NT2/D1 (cell line): ENCODE data around the gene CACNA1E.

Experiments used
- DNase-seq: peaks from one replicate; pipeline ENCODE4 v3.0.0-alpha.2; 2011; ENCODE audit warnings: low read depth, low spot score
- H3K27me3 ChIP-seq: 2 replicates; pipeline ENCODE4 v1.6.0; 2011; ENCODE audit warnings: mild to moderate bottlenecking; ENCODE audit not compliant: insufficient read length, insufficient read depth
- H3K36me3 ChIP-seq: 2 replicates; pipeline ENCODE4 v1.6.1; 2011; ENCODE audit warnings: mild to moderate bottlenecking, low read length, mixed read lengths; ENCODE audit not compliant: insufficient read depth, insufficient read length
- H3K4me1 ChIP-seq: 2 replicates; pipeline ENCODE4 v1.5.1; 2011; ENCODE audit not compliant: insufficient read depth, insufficient read length
- H3K4me3 ChIP-seq: 2 replicates; pipeline ENCODE4 v1.5.1; 2011; ENCODE audit warnings: low read depth; ENCODE audit not compliant: insufficient read length
- H3K9ac ChIP-seq: 2 replicates; pipeline ENCODE4 v1.6.0; 2011; ENCODE audit warnings: low read depth; ENCODE audit not compliant: insufficient read length
- H3K9me3 ChIP-seq: 2 replicates; pipeline ENCODE4 v1.5.1; 2011; ENCODE audit warnings: mild to moderate bottlenecking, low read length; ENCODE audit not compliant: insufficient read depth
- SUZ12 ChIP-seq: IDR thresholded peaks from 2 replicates; pipeline ENCODE4 v1.6.1; 2011; ENCODE audit not compliant: insufficient read length, insufficient read depth; ENCODE audit errors: extremely low read depth
- YY1 ChIP-seq: IDR thresholded peaks from 2 replicates; pipeline ENCODE4 v1.6.1; 2011; ENCODE audit not compliant: insufficient read length, insufficient read depth
- ZNF274 ChIP-seq: IDR thresholded peaks from 2 replicates; pipeline ENCODE4 v1.6.1; 2011; ENCODE audit warnings: mild to moderate bottlenecking, low read depth, low read length

CACNA1E gene

DNA sequence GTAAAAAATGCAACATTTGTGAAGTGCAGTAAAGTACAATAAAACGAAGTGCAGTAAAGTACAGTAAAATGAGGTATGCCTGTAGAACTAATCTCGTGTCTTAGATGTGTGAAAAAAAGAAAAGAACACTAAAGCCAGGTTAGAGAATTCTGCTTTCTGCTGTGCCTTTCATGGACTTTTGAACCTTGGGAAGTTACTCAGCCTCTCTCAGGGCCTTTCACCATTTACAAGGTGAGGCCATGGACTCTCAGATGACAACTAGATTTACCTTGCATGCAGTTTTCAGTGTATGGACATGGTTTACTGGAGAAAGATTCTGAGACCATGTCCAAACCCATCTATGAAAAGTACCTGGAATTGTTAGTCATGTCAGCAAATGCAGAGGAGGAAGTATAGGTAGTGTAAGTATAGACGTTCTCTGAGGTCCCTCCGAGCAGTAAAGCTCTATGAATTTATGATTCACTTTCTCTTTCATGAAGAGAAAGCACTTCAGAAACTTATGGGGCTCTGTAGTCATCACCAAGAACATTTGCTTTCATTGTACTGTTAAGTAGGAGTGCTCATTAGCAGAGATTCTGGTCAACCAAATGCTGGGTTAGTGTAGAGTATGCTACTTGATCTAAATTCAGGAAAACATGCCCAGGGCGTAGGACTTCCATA is 143.1 kb downstream of the CACNA1E start:
- H3K9ac ChIP-seq = no peak overlapping the region
- H3K4me1 ChIP-seq = no peaks in the 10 kb centered on the region
- no peak for DNase-seq
- H3K36me3 ChIP-seq = no peaks in the 10 kb centered on the region
- no peak overlapping the region for H3K4me3 ChIP-seq
- H3K9me3 ChIP-seq = no peaks in the 10 kb centered on the region
- H3K27me3 ChIP-seq = no peaks in the 10 kb centered on the region
- TF ChIP-seq SUZ12 (no peak), YY1 (no peak), ZNF274 (no peak)

DNA sequence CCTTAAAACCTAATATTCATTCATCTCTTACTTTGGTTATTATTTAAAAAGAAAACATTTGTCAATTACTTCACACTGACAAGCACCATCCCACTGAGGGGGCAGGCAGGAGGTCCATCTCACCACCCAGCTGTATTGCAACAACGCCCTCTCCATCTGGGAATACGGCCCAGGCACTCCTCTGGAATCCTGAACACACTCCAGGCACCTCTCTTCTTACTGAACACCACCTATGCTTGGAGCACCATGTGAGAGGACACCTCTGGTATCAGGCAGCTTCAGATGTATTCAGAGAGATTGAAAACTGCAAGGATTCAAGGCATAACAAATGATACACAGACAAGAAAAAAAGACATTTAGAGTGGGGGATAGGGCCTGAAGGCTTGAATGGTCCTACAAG is 147.1 kb downstream of the CACNA1E start:
- no peak overlapping the region for H3K4me3 ChIP-seq
- no peaks in the 10 kb centered on the region for H3K27me3 ChIP-seq
- DNase-seq = no peak
- H3K4me1 ChIP-seq = no peaks in the 10 kb centered on the region
- no peaks in the 10 kb centered on the region for H3K36me3 ChIP-seq
- no peak for TF ChIP-seq YY1
- no peak for TF ChIP-seq ZNF274
- TF ChIP-seq SUZ12 = no peak
- no peak overlapping the region for H3K9ac ChIP-seq
- no peaks in the 10 kb centered on the region for H3K9me3 ChIP-seq

GRCh38 chr1:181630838-181631237 is 147.5 kb downstream of the CACNA1E start:
- no peak overlapping the region for H3K9ac ChIP-seq
- no peak for TF ChIP-seq ZNF274
- no peak for TF ChIP-seq SUZ12
- TF ChIP-seq YY1 = no peak
- no peak for DNase-seq
- no peak overlapping the region for H3K4me3 ChIP-seq
- H3K36me3 ChIP-seq = no peaks in the 10 kb centered on the region
- H3K9me3 ChIP-seq = no peaks in the 10 kb centered on the region
- no peaks in the 10 kb centered on the region for H3K4me1 ChIP-seq
- no peaks in the 10 kb centered on the region for H3K27me3 ChIP-seq

DNA sequence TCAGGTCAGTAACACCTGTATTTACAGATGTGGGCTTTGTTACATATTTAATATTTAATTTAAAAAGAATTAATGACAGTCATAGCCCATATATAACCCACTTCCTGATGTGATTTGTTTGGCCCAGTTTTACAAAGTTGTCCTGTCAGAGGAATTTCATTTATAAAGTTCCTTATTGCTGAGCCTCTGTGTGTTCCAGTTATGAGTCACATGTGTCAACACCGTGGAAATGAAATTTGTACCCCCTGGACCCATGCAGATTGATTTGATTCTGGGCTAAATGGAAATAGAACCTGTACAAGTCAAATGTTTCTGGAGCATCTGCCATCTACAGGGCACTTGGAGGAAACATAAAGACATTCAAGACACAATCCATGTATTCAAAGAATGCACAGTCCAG is 149.2 kb downstream of the CACNA1E start:
- TF ChIP-seq ZNF274 (no peak), YY1 (no peak), SUZ12 (no peak)
- H3K4me3 ChIP-seq = no peak overlapping the region
- no peaks in the 10 kb centered on the region for H3K9me3 ChIP-seq
- H3K27me3 ChIP-seq = no peaks in the 10 kb centered on the region
- H3K36me3 ChIP-seq = no peaks in the 10 kb centered on the region
- H3K4me1 ChIP-seq = no peaks in the 10 kb centered on the region
- no peak overlapping the region for H3K9ac ChIP-seq
- no peak for DNase-seq

GRCh38 chr1:181632960-181633359 is 149.6 kb downstream of the CACNA1E start:
- no peak for DNase-seq
- H3K27me3 ChIP-seq = no peaks in the 10 kb centered on the region
- H3K4me3 ChIP-seq = no peak overlapping the region
- H3K9me3 ChIP-seq = no peaks in the 10 kb centered on the region
- no peaks in the 10 kb centered on the region for H3K36me3 ChIP-seq
- H3K9ac ChIP-seq = no peak overlapping the region
- TF ChIP-seq ZNF274 (no peak), YY1 (no peak), SUZ12 (no peak)
- no peaks in the 10 kb centered on the region for H3K4me1 ChIP-seq

DNA sequence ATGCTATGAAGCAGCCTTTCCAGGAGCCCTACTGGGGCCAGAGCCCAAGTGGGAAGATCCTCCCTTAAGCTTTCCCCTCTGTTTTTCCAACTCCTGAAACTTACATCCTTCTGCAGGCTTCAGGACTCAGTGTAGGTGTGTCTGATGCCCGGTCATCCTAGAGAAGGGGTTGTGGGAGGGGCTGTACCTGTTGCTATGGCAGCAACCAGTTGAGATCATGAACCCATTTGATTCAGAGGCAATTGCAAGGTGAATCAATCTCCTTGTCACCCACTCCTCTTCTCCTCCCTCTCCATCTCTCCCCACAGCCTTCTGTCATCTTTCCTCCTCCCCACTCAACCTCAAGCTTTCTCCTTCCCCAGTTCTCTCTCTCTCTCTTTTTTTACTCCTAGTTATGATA is 151.8 kb downstream of the CACNA1E start:
- H3K4me3 ChIP-seq = no peak overlapping the region
- no peak for TF ChIP-seq ZNF274
- TF ChIP-seq SUZ12 = no peak
- TF ChIP-seq YY1 = no peak
- no peak for DNase-seq
- H3K36me3 ChIP-seq = no peaks in the 10 kb centered on the region
- no peaks in the 10 kb centered on the region for H3K9me3 ChIP-seq
- H3K4me1 ChIP-seq = no peaks in the 10 kb centered on the region
- H3K9ac ChIP-seq = no peak overlapping the region
- H3K27me3 ChIP-seq = no peaks in the 10 kb centered on the region

DNA sequence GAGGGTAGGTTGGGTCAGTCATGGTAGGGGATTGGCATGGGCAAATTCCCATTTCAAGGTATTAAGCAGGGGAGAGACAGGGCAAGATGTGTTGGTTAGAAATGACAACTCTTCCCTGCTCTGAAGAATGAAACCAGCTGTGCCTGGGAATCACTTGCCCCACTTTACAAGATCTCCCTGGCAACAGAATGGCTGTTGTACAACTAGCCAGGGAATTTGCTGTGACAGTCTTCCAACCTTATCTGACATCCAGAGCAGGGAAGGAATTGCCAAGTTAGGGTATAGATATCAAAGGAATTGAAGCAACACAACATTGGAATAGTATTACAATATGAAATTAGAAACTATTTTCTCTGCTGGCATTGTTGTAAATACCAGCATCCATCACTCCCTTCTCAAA is 154.7 kb downstream of the CACNA1E start:
- H3K4me3 ChIP-seq = no peak overlapping the region
- no peaks in the 10 kb centered on the region for H3K27me3 ChIP-seq
- H3K36me3 ChIP-seq = no peaks in the 10 kb centered on the region
- H3K9me3 ChIP-seq = no peaks in the 10 kb centered on the region
- DNase-seq = no peak
- H3K9ac ChIP-seq = no peak overlapping the region
- no peaks in the 10 kb centered on the region for H3K4me1 ChIP-seq
- TF ChIP-seq SUZ12 = no peak
- TF ChIP-seq ZNF274 = no peak
- no peak for TF ChIP-seq YY1

DNA sequence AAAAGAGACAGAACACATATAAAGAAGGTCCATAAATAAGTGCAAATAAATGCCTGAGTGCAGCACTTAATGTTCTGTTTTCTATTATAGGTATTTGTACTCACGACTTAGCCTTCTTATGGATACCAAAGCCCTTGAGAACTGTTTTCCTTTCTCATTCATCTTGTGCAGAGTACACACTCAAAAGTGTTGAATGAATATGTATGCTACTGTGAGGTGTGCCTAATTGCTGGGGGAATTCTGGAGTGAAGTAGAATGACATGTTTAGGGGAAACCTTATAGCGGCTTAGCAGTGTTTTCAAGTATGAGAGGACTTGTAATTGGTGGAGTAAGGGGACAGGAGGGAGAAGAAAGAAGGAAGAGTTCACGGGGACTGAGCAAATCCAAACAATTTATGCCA is 157.6 kb downstream of the CACNA1E start:
- no peaks in the 10 kb centered on the region for H3K9me3 ChIP-seq
- TF ChIP-seq YY1 = no peak
- no peaks in the 10 kb centered on the region for H3K27me3 ChIP-seq
- H3K9ac ChIP-seq = no peak overlapping the region
- H3K4me3 ChIP-seq = no peak overlapping the region
- no peaks in the 10 kb centered on the region for H3K36me3 ChIP-seq
- H3K4me1 ChIP-seq = peaks cover 2% of the 10 kb centered on the region
- no peak for DNase-seq
